Stimulated activated effector memory CD8-positive, alpha-beta T cell treated with anti-CD3 and anti-CD28 coated beads, Interleukin-12 subunit alpha, Interleukin-12 subunit beta, amount 100 ng/mL, for 72 hours (primary cell): ENCODE results near the gene SLC35F1.
A peak's percentile ranks its signal among the peaks of the same experiment; 100 is the strongest.
"Not testable (repeated sequence)": the region's sequence is repeated elsewhere in the genome, so short reads cannot be mapped to it uniquely, and the experiment has no call there.

ENCODE experiments used
- ATAC-seq: fragments of 150-1000 bp; cut with Tn5 transposase; 2 replicates; pipeline ENCODE4 v1.10.0; 2021
- DNase-seq, 2 donors: peaks; one replicate each; pipeline ENCODE4 v3.0.0; 2021 to 2022; ENCODE audit warnings: low spot score in 2 of 2
- H3K27ac Mint-ChIP-seq: one replicate; pipeline ENCODE4 v1.8.0; 2022; ENCODE audit warnings: mild to moderate bottlenecking, mixed read lengths
- H3K36me3 Mint-ChIP-seq: one replicate; pipeline ENCODE4 v1.8.0; 2022; ENCODE audit warnings: mild to moderate bottlenecking, mixed read lengths
- H3K4me1 Mint-ChIP-seq: one replicate; pipeline ENCODE4 v1.8.0; 2022; ENCODE audit warnings: mixed read lengths
- H3K4me3 Mint-ChIP-seq: one replicate; pipeline ENCODE4 v1.8.0; 2022; ENCODE audit warnings: mild to moderate bottlenecking, mixed read lengths
- H3K9me3 Mint-ChIP-seq: one replicate; pipeline ENCODE4 v1.8.0; 2022; ENCODE audit warnings: mixed read lengths

Gene SLC35F1

DNA sequence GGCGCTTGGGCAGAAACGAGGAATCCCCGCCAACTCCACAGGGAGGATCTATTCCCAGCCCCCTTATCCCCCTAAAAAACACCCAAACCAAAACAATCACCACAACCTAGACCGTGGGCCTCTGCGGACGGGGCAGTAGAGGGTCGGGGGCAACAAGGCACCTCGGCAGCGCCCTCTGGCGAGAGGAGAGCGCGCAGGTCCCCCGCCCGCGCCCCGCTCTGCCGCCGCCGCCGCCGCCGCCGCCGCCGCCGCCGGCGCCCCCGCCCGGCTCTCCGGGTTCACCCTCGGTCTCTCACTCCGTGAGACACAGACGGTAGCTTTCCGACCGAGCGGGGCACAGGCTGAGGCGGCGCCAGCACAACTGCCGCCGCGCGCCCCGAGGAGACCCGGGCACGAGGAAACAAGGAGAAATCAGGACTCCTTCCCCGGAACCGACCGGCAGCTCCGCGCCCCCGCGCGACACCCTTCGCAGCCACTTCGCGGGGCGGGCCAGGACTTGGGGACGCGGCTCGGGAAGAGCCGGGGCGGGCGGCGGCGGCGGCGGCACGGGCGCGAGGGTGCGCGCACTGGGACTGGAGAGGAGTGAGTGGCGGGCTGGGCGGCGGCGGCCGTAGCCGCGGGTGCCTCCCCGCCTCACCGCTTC lies at the start of gene SLC35F1:
Gene SLC35F1 (plus strand): TSS at position 307 of the 643 bp plus-strand sequence.
- Mint-ChIP-seq H3K36me3 (no peaks in the 10 kb centered on the region), H3K4me3 (peak within 1 kb of the TSS; percentile 57), H3K4me1 (no peaks in the 10 kb centered on the region), H3K27ac (no peak within 1 kb of the TSS), H3K9me3 (no peaks in the 10 kb centered on the region)
- DNase-seq: peak in 1 of 2 donors; percentile 70
- ATAC-seq: peak; percentile 70

DNA sequence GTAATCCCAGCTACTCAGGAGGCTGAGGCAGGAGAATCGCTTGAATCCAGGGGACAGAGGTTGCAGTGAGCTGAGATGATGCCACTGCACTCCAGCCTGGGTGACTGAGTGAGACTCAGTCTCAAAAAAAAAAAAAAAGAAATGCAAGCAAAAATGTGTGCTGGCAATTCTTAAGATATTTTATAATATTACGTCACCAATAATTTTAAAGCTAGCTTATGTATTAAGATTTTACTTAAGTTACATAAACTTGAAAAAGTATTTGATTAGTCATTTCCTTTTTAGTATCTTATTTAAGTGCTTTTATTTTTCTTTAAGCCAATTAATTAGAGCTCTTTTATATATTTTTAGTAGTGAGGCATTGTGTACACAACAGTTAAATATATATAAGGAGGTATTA lies 48.5 kb upstream of the SLC35F1 start:
- H3K9me3 Mint-ChIP-seq, H3K4me3 Mint-ChIP-seq, DNase-seq, H3K36me3 Mint-ChIP-seq, H3K4me1 Mint-ChIP-seq, H3K27ac Mint-ChIP-seq, ATAC-seq: not testable (repeated sequence)

DNA sequence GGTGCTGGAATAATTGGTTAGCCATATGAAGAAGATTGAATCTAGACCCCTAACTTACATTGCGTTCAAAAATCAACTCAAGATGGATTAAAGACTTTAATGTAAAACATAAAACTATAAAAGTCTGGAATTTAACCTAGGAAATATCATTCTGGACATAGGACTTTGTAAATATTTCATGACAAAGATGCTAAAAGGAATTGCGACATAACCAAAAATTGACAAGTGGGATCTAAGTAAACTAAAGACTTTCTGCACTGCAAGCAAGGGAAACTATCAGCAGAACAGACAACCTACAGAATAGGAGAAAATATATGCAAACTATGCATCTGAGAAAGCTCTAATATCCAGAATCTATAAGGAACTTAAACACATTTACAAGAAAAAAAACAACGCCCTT lies 45.5 kb upstream of the SLC35F1 start:
- Mint-ChIP-seq H3K4me3 (no peak overlapping the region), H3K4me1 (no peaks in the 10 kb centered on the region), H3K9me3 (peaks cover 3% of the 10 kb centered on the region), H3K27ac (no peak overlapping the region), H3K36me3 (no peaks in the 10 kb centered on the region)
- DNase-seq (no peak), ATAC-seq (no peak)

DNA sequence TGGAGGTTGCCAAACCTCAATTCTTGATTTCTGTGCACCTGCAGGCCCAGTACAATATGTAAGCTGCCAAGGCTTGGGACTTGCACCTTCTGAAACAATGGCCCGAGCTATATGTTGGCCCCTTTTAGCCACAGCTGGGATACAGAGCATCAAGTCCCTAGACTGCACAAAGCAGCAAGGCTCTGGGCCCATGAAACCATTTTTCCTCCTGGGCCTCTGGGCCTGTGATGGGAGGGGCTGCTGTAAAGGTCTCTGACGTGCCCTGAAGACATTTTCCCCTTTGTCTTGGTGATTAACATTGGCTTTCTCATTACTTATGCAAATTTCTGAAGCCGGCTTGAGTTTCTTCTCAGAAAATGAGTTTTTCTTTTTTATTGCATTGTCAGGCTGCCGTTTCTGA lies 40.5 kb upstream of the SLC35F1 start:
- H3K9me3 Mint-ChIP-seq: peaks cover 3% of the 10 kb centered on the region
- ATAC-seq (no peak), DNase-seq (no peak)
- no peaks in the 10 kb centered on the region for H3K36me3 Mint-ChIP-seq
- H3K4me1 Mint-ChIP-seq: no peaks in the 10 kb centered on the region
- no peak overlapping the region for H3K27ac Mint-ChIP-seq
- no peak overlapping the region for H3K4me3 Mint-ChIP-seq

DNA sequence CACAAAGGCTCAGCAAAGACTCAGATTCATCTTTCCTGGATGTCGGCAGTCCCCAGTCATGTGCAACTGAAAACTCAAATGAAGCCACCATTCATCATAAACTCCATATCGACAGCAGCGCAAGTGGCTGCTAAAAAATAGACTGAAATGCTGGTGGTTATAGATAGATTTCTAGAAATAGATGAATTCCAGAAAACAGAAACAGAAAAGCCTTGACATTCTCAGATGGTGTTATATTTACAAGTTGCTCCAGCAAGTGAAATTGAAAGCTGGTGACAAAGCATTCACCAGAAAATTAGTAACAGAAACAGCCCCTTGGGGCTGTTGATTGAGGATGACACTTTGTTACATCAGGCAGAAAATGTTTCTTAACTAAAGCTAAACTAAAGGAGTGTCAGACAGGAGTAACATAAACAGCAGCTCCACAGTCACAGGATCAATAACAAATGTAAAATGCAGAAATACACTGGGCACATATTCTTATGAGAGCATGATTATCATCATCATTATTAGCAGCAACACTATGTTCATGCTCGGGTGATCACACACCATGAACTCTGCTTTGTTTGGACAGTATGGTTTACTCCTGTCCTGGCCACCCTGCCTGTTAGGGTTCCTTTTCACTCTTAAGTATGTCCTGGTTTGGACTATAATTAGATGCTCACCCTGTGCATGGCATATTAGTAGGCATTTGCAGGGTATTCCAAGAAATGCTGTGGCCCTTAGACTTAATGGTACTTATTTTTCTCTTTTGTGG lies 36.4 kb upstream of the SLC35F1 start:
- no peaks in the 10 kb centered on the region for H3K9me3 Mint-ChIP-seq
- H3K4me3 Mint-ChIP-seq: no peak overlapping the region
- ATAC-seq (peak; percentile 51), DNase-seq (no peak)
- no peaks in the 10 kb centered on the region for H3K4me1 Mint-ChIP-seq
- no peak overlapping the region for H3K27ac Mint-ChIP-seq
- no peaks in the 10 kb centered on the region for H3K36me3 Mint-ChIP-seq

- H3K4me3 Mint-ChIP-seq: no peak overlapping the region
- H3K36me3 Mint-ChIP-seq: no peaks in the 10 kb centered on the region
- H3K9me3 Mint-ChIP-seq: no peaks in the 10 kb centered on the region
- H3K4me1 Mint-ChIP-seq: no peaks in the 10 kb centered on the region
- no peak for ATAC-seq
- H3K27ac Mint-ChIP-seq: no peak overlapping the region
- DNase-seq: no peak
These were observed 26.2 kb upstream of the SLC35F1 start for GRCh38 chr6:117880824-117881223.

DNA sequence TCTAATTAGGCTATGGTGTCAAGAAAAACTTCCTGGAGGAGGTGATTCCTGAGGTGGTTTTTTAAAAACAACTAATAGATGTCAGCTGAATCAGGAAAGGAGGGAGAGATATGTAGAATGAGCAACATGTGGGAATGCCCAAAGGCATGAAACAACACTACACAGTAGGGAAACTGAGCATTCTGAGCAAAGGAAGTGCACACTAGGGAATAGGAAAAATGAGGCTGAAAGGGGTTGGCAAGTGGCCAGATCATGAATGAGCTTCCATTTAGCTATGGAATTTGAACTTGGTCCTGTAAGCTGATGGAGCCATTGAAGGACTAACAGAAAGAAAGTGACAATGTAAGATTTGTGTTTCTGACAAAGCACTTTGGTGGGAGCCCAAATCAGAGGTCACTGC lies 16.9 kb upstream of the SLC35F1 start:
- Mint-ChIP-seq H3K36me3 (no peaks in the 10 kb centered on the region), H3K27ac (no peak overlapping the region), H3K4me1 (no peaks in the 10 kb centered on the region), H3K4me3 (no peak overlapping the region), H3K9me3 (no peaks in the 10 kb centered on the region)
- no peak for ATAC-seq
- no peak for DNase-seq

DNA sequence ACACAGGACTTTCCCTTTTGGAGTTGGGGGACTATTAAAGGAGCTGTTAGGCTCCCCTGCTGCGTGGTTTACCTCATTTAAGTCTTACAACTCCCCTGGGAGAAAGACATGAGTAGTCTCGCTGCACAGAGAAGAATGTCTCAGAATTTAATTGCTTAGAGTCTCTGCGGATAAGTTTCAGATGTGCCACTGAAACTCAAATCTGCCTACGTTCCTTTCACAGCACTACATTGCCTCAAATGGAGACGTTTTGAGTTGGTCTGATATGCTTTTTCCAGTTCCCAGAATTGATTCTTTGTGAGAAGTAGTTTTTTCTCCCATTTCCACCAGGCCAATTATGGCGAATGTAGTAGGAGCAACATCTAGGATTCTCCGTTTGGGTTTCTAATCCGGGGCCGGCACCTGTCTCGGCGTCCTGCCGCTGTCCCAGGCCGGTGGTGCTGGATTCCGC lies 532 bp upstream of the SLC35F1 start:
- no peaks in the 10 kb centered on the region for H3K4me1 Mint-ChIP-seq

DNA sequence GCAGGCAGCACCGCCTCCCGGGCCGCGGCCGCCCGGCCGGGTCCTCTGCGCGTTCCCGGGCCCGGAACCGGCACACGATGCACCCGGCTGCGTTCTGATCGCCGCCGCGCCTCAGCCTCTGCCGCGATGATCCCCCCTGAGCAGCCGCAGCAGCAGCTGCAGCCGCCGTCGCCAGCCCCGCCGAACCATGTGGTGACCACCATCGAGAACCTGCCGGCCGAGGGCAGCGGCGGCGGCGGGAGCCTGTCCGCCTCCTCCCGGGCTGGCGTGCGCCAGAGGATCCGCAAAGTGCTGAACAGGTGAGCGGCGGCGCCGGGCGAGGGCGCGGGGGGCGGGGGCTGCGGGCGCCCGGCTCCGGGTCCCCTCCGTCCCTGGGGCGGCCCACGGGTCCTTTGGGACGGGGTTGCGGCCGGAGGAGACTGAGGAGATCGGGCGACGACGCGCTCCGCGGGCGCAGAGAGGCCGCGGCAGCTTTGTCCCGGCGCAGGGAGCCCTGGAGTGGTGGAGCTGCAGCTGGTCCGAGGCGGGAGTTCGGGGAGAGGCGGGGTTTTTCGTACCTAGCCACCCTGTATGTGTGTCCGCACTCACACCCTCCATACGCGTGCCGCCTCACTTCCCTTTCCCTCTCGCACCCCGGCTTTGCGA lies 659 bp downstream of the SLC35F1 start:
- H3K4me3 Mint-ChIP-seq: peak overlapping the region; percentile 57
- H3K4me1 Mint-ChIP-seq: no peaks in the 10 kb centered on the region
- H3K27ac Mint-ChIP-seq: no peak overlapping the region
- no peaks in the 10 kb centered on the region for H3K9me3 Mint-ChIP-seq
- no peaks in the 10 kb centered on the region for H3K36me3 Mint-ChIP-seq
- peak; percentile 22 for ATAC-seq
- DNase-seq: no peak

More for the DNA sequence above, 532 bp upstream of the SLC35F1 start:
- DNase-seq (no peak), ATAC-seq (peak; percentile 42)
- Mint-ChIP-seq H3K36me3 (no peaks in the 10 kb centered on the region), H3K27ac (no peak overlapping the region), H3K4me3 (peak overlapping the region; percentile 57), H3K9me3 (no peaks in the 10 kb centered on the region)

GRCh38 chr6:117908246-117909068 lies 1.4 kb downstream of the SLC35F1 start:
- no peaks in the 10 kb centered on the region for H3K9me3 Mint-ChIP-seq
- H3K4me1 Mint-ChIP-seq: no peaks in the 10 kb centered on the region
- DNase-seq: no peak
- H3K36me3 Mint-ChIP-seq: no peaks in the 10 kb centered on the region
- H3K4me3 Mint-ChIP-seq: peak overlapping the region; percentile 36
- H3K27ac Mint-ChIP-seq: no peak overlapping the region
- no peak for ATAC-seq

DNA sequence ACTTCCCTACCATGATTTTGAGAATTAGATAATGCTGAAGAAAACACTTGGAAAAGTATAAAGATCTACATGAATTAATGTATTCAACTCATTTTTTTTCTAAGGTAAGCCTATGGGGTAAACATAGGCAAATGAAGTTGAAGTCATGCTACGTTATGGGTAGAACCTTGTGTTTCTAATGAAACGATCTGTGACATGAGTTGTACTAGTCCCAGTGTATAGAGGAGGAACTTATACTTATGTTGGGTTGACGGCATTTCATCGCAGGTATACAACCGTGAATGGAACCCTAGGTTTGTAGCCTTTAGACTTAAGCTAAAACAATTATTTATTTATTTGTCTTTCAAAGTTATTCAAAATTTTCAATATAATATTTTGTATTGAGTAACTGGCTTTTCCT lies 2.6 kb downstream of the SLC35F1 start:
- DNase-seq (no peak), ATAC-seq (no peak)
- no peak overlapping the region for H3K4me3 Mint-ChIP-seq
- no peak overlapping the region for H3K27ac Mint-ChIP-seq
- H3K36me3 Mint-ChIP-seq: no peaks in the 10 kb centered on the region
- no peaks in the 10 kb centered on the region for H3K4me1 Mint-ChIP-seq
- H3K9me3 Mint-ChIP-seq: no peaks in the 10 kb centered on the region

DNA sequence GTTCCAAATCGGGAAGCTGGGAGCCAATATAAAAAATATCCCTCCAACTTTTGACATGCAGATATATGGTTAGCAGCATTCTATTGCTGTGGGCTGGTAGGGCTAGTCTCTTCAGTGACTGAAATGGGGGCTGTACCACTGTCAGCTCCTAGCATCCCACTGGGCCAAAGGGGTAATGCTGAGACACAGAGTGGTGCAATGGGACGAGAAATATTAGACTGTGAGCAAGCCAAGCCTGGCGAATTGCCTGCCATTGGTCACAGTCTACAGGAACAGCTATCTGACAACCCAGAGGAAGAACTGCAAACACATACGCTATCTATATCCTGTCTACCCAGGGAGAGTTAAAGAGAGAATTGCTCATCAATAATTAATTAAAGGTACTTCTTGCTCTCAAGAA lies 3.5 kb downstream of the SLC35F1 start:
- Mint-ChIP-seq H3K27ac (no peak overlapping the region), H3K36me3 (no peaks in the 10 kb centered on the region), H3K4me1 (no peaks in the 10 kb centered on the region), H3K4me3 (no peak overlapping the region), H3K9me3 (no peaks in the 10 kb centered on the region)
- no peak for ATAC-seq
- no peak for DNase-seq

DNA sequence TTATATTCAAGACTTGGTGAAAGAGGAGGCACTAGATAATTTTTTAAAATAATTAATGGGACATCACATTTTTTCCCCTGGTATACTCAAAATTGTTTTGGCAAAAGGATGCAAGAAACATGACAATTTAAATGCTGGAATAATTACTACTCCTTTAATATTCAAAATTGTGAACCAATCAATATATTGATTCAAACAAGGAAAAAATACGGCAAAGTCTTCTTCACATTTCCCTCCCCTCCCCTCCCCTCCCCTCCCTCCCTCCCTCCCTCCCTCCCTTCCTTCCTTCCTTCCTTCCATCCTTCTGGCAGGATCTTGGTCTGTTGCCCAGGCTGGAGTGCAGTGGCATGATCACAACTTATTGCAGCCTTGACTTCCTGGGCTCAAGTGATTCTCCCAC lies 4.1 kb downstream of the SLC35F1 start:
- H3K36me3 Mint-ChIP-seq: no peaks in the 10 kb centered on the region
- ATAC-seq (no peak), DNase-seq (no peak)
- no peaks in the 10 kb centered on the region for H3K4me1 Mint-ChIP-seq
- no peak overlapping the region for H3K27ac Mint-ChIP-seq
- no peak overlapping the region for H3K4me3 Mint-ChIP-seq
- H3K9me3 Mint-ChIP-seq: no peaks in the 10 kb centered on the region

- no peak for DNase-seq
- Mint-ChIP-seq H3K36me3 (no peaks in the 10 kb centered on the region), H3K4me1 (no peaks in the 10 kb centered on the region), H3K9me3 (no peaks in the 10 kb centered on the region), H3K27ac (no peak overlapping the region), H3K4me3 (no peak overlapping the region)
- no peak for ATAC-seq
These were observed 4.6 kb downstream of the SLC35F1 start for GRCh38 chr6:117911660-117912059.

- Mint-ChIP-seq H3K4me1 (no peaks in the 10 kb centered on the region), H3K4me3 (no peak overlapping the region), H3K36me3 (no peaks in the 10 kb centered on the region), H3K9me3 (no peaks in the 10 kb centered on the region), H3K27ac (no peak overlapping the region)
- ATAC-seq (no peak), DNase-seq (no peak)
These were observed 8.8 kb downstream of the SLC35F1 start for GRCh38 chr6:117915846-117916245.
